ENCODE data around the gene SLC6A14. TPM values are rescaled to one million over a fixed set of nuclear protein-coding genes. Genes with fewer than 3 reads are reported as not detected.

The SLC6A14 gene
- total RNA-seq, 1 experiment from 2014 or later, result 0.44 TPM

DNA sequence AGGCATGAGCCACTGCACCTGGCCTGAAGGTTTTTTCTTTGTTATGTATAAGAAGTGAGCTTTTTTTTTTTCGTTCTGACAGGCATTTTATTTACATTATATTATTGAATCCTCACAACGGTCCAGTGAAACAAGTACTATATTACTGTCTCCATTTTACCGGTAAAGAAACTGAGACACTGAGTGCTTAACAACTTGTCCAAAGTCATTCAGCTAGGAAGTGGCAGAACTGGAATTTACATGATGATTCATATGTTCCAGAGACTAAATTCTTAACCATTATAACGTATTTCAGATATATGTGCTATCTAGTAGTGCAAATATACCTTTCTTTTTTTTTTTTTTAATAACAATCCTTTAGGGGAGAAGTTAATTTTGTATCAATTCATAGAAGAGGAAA is 18.4 kb upstream of the SLC6A14 start:
- no peaks in the 10 kb centered on the region for H3K9me3 ChIP-seq (ENCODE audit: insufficient read depth, low read depth)
- TF ChIP-seq, protein P1, sequence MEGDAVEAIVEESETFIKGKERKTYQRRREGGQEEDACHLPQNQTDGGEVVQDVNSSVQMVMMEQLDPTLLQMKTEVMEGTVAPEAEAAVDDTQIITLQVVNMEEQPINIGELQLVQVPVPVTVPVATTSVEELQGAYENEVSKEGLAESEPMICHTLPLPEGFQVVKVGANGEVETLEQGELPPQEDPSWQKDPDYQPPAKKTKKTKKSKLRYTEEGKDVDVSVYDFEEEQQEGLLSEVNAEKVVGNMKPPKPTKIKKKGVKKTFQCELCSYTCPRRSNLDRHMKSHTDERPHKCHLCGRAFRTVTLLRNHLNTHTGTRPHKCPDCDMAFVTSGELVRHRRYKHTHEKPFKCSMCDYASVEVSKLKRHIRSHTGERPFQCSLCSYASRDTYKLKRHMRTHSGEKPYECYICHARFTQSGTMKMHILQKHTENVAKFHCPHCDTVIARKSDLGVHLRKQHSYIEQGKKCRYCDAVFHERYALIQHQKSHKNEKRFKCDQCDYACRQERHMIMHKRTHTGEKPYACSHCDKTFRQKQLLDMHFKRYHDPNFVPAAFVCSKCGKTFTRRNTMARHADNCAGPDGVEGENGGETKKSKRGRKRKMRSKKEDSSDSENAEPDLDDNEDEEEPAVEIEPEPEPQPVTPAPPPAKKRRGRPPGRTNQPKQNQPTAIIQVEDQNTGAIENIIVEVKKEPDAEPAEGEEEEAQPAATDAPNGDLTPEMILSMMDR (conservative IDR thresholded peaks at IDR 0.05), result no peak
- no peak for TF ChIP-seq EZH2 (IDR thresholded peaks at IDR 0.05; ENCODE audit: low read depth)
- no peaks in the 10 kb centered on the region for H3K9me2 ChIP-seq (ENCODE audit: insufficient read depth)
- POLR2A ChIA-PET (ENCODE audit: unreplicated experiment), result no interaction called here
- H3K4me2 ChIP-seq, result no peak overlapping the region
- H3K36me3 ChIP-seq (ENCODE audit: low read depth), result no peaks in the 10 kb centered on the region
- no peak overlapping the region for H2AFZ ChIP-seq
- H3K4me3 ChIP-seq, result no peak overlapping the region
- BruUV-seq (replicated peaks), result no TSS peak
- H4K20me1 ChIP-seq (ENCODE audit: insufficient read depth), result no peaks in the 10 kb centered on the region
- H3K27ac ChIP-seq, result no peak overlapping the region
- DNase-seq, result no peak
- no peaks in the 10 kb centered on the region for H3K27me3 ChIP-seq (ENCODE audit: insufficient read depth, low read depth)
- CTCF ChIA-PET, result no interaction called here
- no peaks in the 10 kb centered on the region for H3K79me2 ChIP-seq (ENCODE audit: low read depth)
- intact Hi-C loops (cut with micrococcal nuclease; ENCODE audit: unreplicated experiment), result no loop called here
- H3K4me1 ChIP-seq (replicated peaks; ENCODE audit: insufficient read depth), result peaks cover 9% of the 10 kb centered on the region
- no peaks in the 10 kb centered on the region for H3F3A ChIP-seq (ENCODE audit: insufficient read depth, low read depth)

DNA sequence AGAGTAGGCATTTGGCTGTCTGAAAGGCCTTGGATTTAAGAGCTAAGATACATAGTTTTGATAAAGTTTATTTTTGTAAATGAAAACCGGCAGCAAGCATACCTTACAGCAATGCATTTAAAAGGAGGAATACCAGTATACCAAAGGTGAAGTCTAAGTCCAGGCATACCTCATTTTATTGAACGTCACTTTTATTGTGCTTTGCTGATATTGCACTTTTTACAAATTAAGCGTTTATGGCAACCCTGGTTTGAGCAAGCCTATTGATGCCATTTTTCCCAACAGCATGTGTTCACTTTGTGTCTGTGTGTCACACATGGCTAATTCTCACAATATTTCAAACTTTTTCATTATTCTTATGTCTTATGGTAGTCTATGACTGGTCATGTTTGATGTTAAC is 8.4 kb upstream of the SLC6A14 start:
- no peak overlapping the region for H2AFZ ChIP-seq
- intact Hi-C loops (cut with micrococcal nuclease; ENCODE audit: unreplicated experiment), result no loop called here
- no peak overlapping the region for H3K4me2 ChIP-seq
- no peaks in the 10 kb centered on the region for H3K9me3 ChIP-seq (ENCODE audit: insufficient read depth, low read depth)
- no peaks in the 10 kb centered on the region for H3K27me3 ChIP-seq (ENCODE audit: insufficient read depth, low read depth)
- CTCF ChIA-PET, result no interaction called here
- no peaks in the 10 kb centered on the region for H4K20me1 ChIP-seq (ENCODE audit: insufficient read depth)
- TF ChIP-seq EZH2 (IDR thresholded peaks at IDR 0.05; ENCODE audit: low read depth), result no peak
- no peak overlapping the region for H3K27ac ChIP-seq
- H3K79me2 ChIP-seq (ENCODE audit: low read depth), result no peaks in the 10 kb centered on the region
- BruUV-seq (replicated peaks), result no TSS peak
- no peak overlapping the region for H3K4me3 ChIP-seq
- DNase-seq, result no peak
- POLR2A ChIA-PET (ENCODE audit: unreplicated experiment), result no interaction called here
- H3K9me2 ChIP-seq (ENCODE audit: insufficient read depth), result no peaks in the 10 kb centered on the region; the same call in 1 of the 2 replicates
- no peaks in the 10 kb centered on the region for H3F3A ChIP-seq (ENCODE audit: insufficient read depth, low read depth)
- H3K4me1 ChIP-seq (replicated peaks; ENCODE audit: insufficient read depth), result no peaks in the 10 kb centered on the region
- no peaks in the 10 kb centered on the region for H3K36me3 ChIP-seq (ENCODE audit: low read depth)

DNA sequence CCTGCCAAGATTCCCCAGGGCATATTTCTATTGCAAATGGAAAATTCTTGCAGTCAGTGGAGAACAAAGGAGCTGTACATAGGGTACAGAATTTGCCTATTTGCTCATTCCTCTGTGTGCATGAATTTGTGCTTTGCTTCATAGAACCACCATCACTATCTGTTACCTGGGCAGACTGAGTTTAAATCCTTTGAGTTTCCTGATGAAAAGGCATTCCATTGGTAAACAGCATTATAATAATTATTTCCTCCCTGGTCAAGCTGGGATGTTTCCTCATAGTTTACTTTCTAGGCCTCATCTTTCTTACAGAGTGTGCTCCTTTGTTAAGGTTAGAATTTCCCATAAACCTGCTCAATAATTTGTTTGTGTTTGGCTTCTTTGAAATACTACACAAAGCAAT is 809 bp upstream of the SLC6A14 start:
- DNase-seq, result no peak
- CTCF ChIA-PET, result no interaction called here

More for the DNA sequence above, 809 bp upstream of the SLC6A14 start:
- Histone ChIP-seq H3K79me2 (ENCODE audit: low read depth) (no peaks in the 10 kb centered on the region), H4K20me1 (ENCODE audit: insufficient read depth) (no peaks in the 10 kb centered on the region), H3K4me2 (peak overlapping the region; percentile 62), H3K4me3 (no peak overlapping the region), H3K27ac (peak overlapping the region; percentile 59), H3K9me3 (ENCODE audit: insufficient read depth, low read depth) (no peaks in the 10 kb centered on the region), H3K36me3 (ENCODE audit: low read depth) (no peaks in the 10 kb centered on the region), H3K4me1 (replicated peaks; ENCODE audit: insufficient read depth) (peaks cover 11% of the 10 kb centered on the region), H3K27me3 (ENCODE audit: insufficient read depth, low read depth) (no peaks in the 10 kb centered on the region), H3F3A (ENCODE audit: insufficient read depth, low read depth) (peaks cover 7% of the 10 kb centered on the region; the same call in 1 of the 2 replicates), H3K9me2 (ENCODE audit: insufficient read depth) (no peaks in the 10 kb centered on the region; the same call in 1 of the 2 replicates), H2AFZ (peak overlapping the region; percentile 61; the same call in 1 of the 2 replicates)
- POLR2A ChIA-PET (ENCODE audit: unreplicated experiment), result interaction anchor here (0.7 kb wide), 1 partner anchor 31 kb away, joined by 4 read pairs; no protein-coding TSS in a partner anchor
- intact Hi-C loops (cut with micrococcal nuclease; ENCODE audit: unreplicated experiment), result no loop called here
- no peak for TF ChIP-seq EZH2 (IDR thresholded peaks at IDR 0.05; ENCODE audit: low read depth)
- TF ChIP-seq, protein P1 (conservative IDR thresholded peaks at IDR 0.05), result no peak
- BruUV-seq (replicated peaks), result no TSS peak

All from PC-9 (cell line).